ENCODE data around the gene MYO16.

The MYO16 gene

GRCh38 chr13:108755083-108755482 lies 125.7 kb downstream of the MYO16 start:
- Histone ChIP-seq H3K4me1 (ENCODE audit: insufficient read depth, poor library complexity, severe bottlenecking) (no peaks in the 10 kb centered on the region), H3K4me3 (ENCODE audit: severe bottlenecking) (no peak overlapping the region), H3K27me3 (ENCODE audit: insufficient read depth, poor library complexity, severe bottlenecking) (peaks cover 4% of the 10 kb centered on the region), H3K27ac (ENCODE audit: poor library complexity, severe bottlenecking) (no peak overlapping the region), H3K9me3 (ENCODE audit: severe bottlenecking) (no peaks in the 10 kb centered on the region), H3K36me3 (ENCODE audit: low read depth) (no peaks in the 10 kb centered on the region)
- TF ChIP-seq, protein P1, sequence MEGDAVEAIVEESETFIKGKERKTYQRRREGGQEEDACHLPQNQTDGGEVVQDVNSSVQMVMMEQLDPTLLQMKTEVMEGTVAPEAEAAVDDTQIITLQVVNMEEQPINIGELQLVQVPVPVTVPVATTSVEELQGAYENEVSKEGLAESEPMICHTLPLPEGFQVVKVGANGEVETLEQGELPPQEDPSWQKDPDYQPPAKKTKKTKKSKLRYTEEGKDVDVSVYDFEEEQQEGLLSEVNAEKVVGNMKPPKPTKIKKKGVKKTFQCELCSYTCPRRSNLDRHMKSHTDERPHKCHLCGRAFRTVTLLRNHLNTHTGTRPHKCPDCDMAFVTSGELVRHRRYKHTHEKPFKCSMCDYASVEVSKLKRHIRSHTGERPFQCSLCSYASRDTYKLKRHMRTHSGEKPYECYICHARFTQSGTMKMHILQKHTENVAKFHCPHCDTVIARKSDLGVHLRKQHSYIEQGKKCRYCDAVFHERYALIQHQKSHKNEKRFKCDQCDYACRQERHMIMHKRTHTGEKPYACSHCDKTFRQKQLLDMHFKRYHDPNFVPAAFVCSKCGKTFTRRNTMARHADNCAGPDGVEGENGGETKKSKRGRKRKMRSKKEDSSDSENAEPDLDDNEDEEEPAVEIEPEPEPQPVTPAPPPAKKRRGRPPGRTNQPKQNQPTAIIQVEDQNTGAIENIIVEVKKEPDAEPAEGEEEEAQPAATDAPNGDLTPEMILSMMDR (IDR thresholded peaks at IDR 0.05; ENCODE audit: poor library complexity, severe bottlenecking), result no peak
- no peak for DNase-seq (ENCODE audit: low spot score)
- ATAC-seq (ENCODE audit: low read depth), result no peak

GRCh38 chr13:108760129-108760528 lies 130.7 kb downstream of the MYO16 start:
- Histone ChIP-seq H3K27me3 (ENCODE audit: insufficient read depth, poor library complexity, severe bottlenecking) (peaks cover 12% of the 10 kb centered on the region), H3K4me3 (ENCODE audit: severe bottlenecking) (no peak overlapping the region), H3K9me3 (ENCODE audit: severe bottlenecking) (no peaks in the 10 kb centered on the region), H3K27ac (ENCODE audit: poor library complexity, severe bottlenecking) (no peak overlapping the region), H3K4me1 (ENCODE audit: insufficient read depth, poor library complexity, severe bottlenecking) (no peaks in the 10 kb centered on the region), H3K36me3 (ENCODE audit: low read depth) (no peaks in the 10 kb centered on the region)
- ATAC-seq (ENCODE audit: low read depth) (no peak), DNase-seq (ENCODE audit: low spot score) (no peak)
- TF ChIP-seq, protein P1 (IDR thresholded peaks at IDR 0.05; ENCODE audit: poor library complexity, severe bottlenecking), result no peak

DNA sequence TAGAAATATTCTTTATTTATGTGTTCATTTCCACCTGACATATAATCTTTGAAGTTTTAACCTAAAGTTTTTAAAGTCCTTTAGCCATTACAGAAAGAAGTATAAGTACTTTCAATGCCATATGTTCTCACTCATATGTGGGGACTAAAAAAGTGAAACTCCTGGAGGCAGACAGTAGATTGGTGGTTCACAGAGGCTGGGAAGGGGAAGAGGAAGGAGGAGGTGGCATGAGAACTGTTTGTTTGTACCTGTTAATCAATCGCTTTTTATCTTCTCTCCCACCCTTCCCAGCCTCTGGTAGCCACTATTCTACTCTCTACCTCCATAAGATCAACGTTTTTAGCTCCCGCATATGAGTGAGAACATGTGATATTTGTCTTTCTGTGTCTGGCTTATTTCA lies 131.1 kb downstream of the MYO16 start:
- no peaks in the 10 kb centered on the region for H3K4me1 ChIP-seq (ENCODE audit: insufficient read depth, poor library complexity, severe bottlenecking)
- H3K9me3 ChIP-seq (ENCODE audit: severe bottlenecking), result no peaks in the 10 kb centered on the region
- no peak for DNase-seq (ENCODE audit: low spot score)
- ATAC-seq (ENCODE audit: low read depth), result no peak
- H3K4me3 ChIP-seq (ENCODE audit: severe bottlenecking), result no peak overlapping the region
- peaks cover 16% of the 10 kb centered on the region for H3K27me3 ChIP-seq (ENCODE audit: insufficient read depth, poor library complexity, severe bottlenecking)
- no peaks in the 10 kb centered on the region for H3K36me3 ChIP-seq (ENCODE audit: low read depth)
- TF ChIP-seq, protein P1 (IDR thresholded peaks at IDR 0.05; ENCODE audit: poor library complexity, severe bottlenecking), result no peak
- H3K27ac ChIP-seq (ENCODE audit: poor library complexity, severe bottlenecking), result no peak overlapping the region

DNA sequence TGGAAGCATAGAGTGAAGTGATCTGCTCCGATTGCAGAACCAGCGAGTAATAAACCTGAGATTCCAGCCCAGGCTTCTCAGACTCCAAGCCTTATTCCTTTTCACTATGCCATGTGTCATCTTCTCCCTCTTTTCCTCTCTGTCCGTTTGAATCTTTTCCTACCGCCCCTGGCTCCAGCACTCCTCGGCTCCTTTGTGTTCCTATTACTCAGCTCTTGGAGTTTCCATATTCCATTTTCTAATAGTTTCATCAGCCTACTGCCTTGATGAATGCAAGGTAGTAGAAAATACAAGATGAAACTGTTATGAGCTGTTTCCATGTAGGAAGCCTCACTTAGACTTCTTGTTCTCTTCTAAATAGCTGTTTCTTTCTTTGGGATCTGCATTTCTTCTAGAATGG lies 138.6 kb downstream of the MYO16 start:
- H3K27me3 ChIP-seq (ENCODE audit: insufficient read depth, poor library complexity, severe bottlenecking), result peaks cover 33% of the 10 kb centered on the region
- no peak for DNase-seq (ENCODE audit: low spot score)

More for the DNA sequence above, 138.6 kb downstream of the MYO16 start:
- H3K9me3 ChIP-seq (ENCODE audit: severe bottlenecking), result peaks cover 2% of the 10 kb centered on the region
- no peaks in the 10 kb centered on the region for H3K4me1 ChIP-seq (ENCODE audit: insufficient read depth, poor library complexity, severe bottlenecking)
- ATAC-seq (ENCODE audit: low read depth), result no peak
- TF ChIP-seq, protein P1 (IDR thresholded peaks at IDR 0.05; ENCODE audit: poor library complexity, severe bottlenecking), result no peak
- no peaks in the 10 kb centered on the region for H3K36me3 ChIP-seq (ENCODE audit: low read depth)
- H3K4me3 ChIP-seq (ENCODE audit: severe bottlenecking), result no peak overlapping the region
- H3K27ac ChIP-seq (ENCODE audit: poor library complexity, severe bottlenecking), result no peak overlapping the region
